Activated CD8-positive, alpha-beta memory T cell treated with anti-CD3 and anti-CD28 coated beads, Interleukin-2, amount 50 U/mL, for 4 hours (primary cell): ENCODE measurements around the gene CBLB.

Experiments
- DNase-seq: peaks from one replicate; pipeline ENCODE4 v3.0.0-alpha.2; 2020

Gene CBLB

DNA sequence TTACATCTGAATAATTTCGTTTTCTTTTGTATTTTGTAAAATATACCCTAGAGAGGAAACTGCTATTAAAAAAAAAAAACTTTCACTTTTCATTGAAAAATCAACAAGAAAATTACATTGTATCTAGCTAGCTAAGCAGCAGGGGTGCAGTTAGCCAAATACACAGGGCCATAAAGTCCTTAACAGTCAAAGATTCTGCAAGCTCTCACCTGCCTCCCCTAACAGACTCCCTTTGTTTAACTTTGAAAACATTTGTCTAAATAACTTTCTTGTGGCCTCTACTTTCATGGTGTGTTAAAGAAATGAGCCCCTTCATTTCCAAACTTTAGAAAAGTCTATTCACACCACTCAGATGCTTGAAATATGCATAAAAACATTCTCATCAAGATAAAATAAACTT, 23.3 kb downstream of the CBLB start:
- no peak for DNase-seq

- no peak for DNase-seq
Observed at GRCh38 chr3:105844704-105845103, 24.1 kb downstream of the CBLB start.

DNA sequence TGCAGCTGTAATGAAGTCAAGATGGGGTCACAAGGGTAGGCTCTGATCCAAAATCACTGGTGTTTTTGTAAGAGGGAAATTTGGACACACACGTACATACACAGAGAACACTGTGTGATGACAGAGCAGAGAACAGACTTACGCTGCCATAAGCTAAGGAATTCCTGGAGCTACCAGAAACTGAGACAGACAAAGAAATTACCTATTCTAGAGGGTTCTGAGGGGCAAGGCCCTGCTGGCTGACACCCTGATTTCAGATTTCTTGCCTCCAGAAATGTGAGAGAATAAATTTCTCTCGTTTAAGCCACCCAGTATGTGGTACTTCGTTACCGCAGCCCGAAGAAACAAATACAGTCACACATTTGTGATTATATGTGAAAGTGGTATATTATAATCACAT, 24.8 kb downstream of the CBLB start:
- no peak for DNase-seq

DNA sequence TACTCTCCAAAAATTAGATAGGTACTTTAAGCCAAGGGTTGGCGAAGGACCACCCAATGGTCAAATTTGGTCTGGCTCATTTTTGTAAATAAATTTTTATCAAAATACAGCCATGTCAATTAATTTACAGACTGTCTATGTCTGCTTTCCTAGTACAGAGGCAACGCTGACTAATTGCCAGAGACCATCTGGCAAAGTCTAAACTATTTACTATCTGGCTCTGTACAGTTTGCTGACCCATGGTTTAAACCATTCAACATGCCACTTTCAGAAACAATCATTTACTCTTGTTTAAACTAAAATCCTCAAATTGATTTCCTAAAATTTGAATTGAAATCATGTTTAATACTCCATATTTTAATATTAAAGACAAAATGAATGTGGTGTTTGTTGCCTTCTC, 25.9 kb downstream of the CBLB start:
- DNase-seq, result no peak

DNA sequence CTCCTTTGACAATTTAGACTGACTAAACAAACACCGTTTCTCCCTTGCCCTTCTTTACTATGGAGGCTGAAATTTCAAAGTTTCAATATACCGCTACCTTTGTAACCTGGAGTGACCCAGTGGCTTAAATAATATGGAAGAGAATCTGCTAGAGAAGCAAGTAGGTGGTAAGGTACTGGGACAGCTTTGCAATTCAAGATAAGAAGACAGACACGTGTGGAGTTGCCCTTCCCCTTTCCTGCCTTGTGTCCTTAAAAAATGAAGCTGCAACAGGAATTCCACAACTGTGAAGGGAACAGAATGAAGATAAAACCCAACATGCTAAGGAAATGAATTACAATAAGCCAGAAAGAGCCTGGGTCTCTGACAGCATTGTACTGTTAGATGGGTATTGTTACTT, 26.4 kb downstream of the CBLB start:
- no peak for DNase-seq

GRCh38 chr3:105837947-105838346, 30.9 kb downstream of the CBLB start:
- DNase-seq, result no peak

DNA sequence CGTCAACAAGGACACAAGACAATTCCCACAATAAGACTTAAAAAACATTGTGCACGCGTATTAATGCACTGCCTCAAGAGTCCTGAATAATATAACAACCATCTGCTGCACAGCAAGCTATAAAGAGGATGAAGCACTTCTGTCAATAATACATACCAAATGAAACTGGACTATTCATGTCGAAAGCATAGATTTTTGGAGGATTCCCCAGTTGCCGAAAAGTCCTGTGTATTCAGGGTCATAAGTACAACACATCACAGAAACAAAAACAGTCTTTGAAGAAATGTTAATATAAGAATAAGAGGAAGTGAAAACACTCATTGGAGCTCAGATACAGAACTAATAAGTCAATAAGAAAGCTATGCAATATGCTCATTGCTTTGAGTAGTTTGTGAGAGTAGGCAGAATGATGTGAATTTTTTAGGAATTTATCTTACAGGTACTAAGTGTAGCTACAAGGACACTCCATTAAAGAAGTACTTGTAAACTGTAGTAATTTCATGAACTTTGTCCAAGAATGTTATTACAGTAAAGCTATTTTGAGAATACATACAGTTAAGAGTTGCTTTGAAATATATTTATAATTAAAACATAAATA, 31.6 kb downstream of the CBLB start:
- no peak for DNase-seq

DNA sequence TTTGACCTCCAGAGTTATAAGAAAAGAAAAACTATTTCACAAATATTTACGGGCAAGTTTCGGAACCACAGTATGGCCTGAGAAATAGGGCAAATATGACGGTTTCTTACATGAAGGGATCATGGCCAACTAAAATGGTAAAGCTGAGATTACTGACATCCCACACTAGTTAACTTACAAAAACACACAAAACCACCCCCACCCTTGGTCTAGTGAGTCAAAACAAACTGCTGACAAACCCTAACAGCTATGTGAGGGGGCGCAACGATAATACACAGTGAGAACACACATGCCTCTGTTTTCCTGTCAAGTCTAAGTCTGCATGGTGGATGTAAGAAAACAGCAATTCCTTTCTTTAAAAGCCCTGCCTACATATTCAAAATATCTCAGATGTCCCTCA, 32.3 kb downstream of the CBLB start:
- peak; percentile 34 for DNase-seq

DNA sequence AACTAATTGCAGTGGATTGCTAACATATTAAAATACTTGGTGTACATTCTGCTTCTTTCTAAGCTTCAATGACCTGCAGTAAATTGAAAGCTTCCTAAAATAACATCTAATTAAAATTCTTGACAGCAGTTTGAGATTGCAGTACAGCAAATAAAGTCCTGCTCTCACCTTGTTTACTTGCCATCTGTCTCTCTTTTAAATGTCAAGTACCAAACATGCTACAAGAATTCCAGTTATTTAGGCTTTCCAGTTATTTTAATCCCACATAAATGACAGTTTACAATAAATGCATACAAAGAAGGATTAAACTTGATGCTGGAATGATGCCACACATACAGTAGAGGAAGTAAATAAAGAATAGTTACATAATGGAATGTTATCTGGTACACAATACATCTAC, 33.2 kb downstream of the CBLB start:
- no peak for DNase-seq

- no peak for DNase-seq
Observed at GRCh38 chr3:105834768-105835167, 34.0 kb downstream of the CBLB start.

GRCh38 chr3:105832644-105833043, 36.2 kb downstream of the CBLB start:
- no peak for DNase-seq

DNA sequence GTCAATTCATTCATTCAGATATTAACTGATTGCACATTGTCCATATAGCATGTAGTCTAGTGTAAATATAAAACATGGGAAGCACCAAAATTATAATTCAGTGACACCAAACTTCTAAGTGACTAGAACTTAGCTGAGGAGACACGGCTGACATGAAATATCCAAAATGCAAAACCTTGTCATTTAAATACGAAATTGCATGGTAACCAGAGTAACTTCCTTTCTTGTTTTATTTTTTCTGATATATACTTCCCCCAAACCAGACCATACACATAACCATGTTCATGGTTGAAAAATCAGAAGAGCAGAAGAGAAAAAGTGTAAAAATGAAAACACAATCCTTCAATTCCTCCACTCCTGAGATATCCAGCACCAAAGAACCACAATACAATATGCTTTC, 38.0 kb downstream of the CBLB start:
- DNase-seq, result no peak

DNA sequence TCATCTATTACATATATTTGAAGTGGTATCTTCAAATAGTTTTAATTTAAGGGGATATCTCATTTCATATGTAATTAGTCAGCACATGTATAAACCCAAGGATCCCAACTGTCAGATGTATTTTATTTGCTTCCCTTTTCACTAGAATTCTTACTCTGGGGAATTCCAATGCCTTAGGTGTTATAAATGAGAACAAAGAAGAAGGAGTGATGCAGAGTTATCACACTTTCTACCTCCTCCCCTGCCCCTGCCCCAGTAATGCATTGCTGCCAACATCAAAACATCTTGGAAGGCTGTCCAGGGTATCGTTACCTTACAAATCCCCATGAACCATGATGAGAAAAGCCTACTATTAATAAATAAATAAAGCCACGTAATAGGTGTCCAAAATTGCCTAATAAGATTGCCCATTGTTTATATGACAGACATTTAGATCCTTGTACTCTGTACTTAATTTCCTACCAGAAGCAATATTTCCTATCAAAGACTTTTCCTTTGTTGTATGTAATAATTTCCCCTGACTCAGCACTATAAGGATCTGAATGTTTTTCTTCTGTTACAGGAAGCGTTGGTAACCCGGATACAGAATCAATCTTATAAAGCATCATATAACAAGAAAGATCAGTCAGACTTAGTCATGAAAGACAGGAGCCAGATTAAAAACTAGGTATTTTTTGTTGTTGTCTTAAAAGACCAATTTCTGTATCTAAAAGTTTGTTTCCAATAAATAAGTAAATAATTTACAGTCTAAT, 38.8 kb downstream of the CBLB start:
- no peak for DNase-seq

- peak; percentile 40 for DNase-seq
Observed at GRCh38 chr3:105829229-105829628, 39.6 kb downstream of the CBLB start.

DNA sequence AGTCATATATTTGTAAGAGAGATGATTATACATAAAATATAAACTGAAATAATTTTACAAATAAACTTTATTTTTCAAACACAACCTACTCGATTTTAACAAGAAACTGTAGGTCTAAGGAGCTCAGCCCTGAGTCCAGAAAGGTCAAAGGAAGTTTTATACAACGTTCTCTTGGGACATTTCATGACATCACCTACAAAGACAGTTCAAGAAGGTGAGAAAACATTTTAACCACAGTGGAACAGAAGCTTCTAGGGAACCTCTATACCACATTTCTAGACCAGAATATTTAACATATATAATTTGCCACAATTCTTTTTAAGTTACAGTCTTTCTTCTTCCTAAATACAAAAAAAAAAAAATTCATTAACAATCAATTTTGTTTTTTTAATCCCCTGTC, 40.1 kb downstream of the CBLB start:
- no peak for DNase-seq

DNA sequence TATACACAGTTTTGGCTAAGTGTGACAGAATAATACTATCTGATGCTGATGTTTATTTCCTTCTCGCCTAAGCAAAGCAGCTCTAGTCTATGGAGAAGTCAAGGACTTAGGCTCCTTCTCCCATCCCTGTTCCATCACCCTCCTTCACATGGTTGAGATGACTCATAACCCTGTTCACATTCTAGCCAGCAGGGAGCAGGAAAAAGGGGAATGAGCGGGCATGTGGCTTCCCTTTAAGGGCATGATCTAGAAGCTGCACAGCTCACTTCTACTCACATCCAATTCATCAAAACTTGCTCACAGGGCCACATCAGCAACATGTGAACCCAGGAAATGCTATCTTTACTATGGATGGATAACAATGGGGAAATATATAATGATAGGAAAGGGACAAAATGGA, 40.9 kb downstream of the CBLB start:
- DNase-seq, result no peak

- DNase-seq, result no peak
Observed at GRCh38 chr3:105826778-105827634, 41.8 kb downstream of the CBLB start.

DNA sequence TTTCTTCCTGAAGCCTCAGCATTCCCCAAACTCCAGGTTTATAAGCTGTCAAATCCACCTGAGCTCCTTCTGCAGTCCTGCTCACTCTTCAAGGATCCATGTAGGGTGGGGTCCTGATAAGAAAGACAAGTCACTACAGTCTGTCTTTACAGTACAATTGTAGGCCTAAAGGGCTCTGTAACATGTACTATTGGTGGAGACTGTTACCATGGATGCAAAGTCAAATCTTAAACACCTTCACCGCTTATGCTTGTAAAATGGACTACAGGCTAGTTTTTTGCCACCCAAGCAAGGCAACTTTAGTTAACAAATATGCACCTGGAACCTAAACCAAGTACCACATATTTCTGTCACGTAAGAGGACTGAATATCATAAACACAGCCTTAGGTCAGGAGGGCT, 44.7 kb downstream of the CBLB start:
- DNase-seq, result no peak

DNA sequence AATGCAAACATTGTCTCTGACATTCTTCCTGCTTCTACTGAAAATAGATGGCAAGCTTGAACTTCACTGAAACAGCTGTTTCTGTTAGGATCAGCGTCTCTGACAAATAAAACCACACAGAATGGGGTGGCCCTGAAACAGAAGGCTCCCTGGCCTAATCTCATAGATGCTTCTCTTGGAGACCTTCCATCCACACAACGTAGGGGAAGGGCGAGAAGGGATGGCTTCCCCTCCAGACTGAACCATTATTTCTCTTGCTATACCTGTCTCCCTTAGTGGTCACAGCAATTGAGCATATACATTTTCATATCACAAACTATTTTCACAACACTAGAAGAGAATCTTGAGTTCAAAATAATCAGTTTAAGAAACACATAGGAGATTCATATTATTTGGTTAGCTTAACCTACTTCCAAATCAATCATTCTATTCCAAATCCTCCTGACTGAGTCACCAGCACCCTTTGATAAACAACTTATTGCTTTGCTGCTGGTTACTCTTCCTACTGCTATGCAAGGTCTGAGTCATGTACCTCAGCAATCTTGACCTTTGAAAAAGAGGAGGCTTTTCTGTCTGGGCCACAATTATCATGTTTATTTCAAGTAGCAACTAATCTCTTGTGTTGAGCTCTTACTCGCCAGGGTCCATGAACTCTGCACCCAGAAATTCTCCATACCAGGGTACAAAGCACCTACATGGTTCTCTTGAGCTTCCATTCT, 45.5 kb downstream of the CBLB start:
- DNase-seq, result peak; percentile 34

- DNase-seq, result no peak
Observed at GRCh38 chr3:105822171-105823123, 46.4 kb downstream of the CBLB start.

DNA sequence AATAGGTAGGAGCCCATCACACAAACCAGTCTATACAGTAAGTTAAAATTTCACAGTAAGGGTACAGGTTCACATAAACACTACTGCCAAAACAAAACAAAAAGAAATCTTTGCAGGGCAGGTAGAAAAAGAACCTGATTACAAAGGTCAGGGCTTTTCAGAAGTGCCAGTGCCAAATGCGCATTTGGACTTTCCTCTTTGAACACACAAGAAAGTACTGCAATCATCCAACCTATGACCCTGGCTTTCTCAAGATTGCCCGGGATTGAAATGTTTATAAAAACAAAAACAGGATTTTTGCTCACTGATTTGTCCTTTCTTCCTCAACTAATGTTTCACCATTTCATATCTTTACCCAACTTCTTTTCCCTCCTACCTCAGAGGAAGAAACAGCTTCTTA, 47.4 kb downstream of the CBLB start:
- DNase-seq, result no peak

DNA sequence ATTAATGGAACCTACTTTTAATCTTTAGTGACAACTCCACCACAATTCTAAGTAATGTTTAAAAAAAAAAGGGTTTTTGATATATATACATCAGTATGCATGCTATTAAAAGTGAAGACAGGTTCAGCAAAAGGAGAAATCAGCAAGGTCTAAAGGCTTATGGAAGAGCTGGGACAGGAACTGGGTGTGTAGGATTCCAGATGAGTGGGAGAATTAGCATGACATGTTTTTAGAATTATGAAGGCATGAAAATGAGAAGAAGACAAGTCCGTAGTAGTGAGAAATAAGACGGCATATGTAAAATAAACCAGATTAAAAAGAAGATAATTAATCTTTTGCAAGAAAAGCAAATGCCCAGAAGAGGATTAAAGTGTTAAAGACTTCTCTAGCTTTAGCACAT, 52.0 kb downstream of the CBLB start:
- DNase-seq, result no peak
